GM19372 (cell line): ENCODE measurements around the gene CCDC187.

ENCODE experiments used
- ATAC-seq: cut with Tn5 transposase; IDR thresholded peaks from one replicate; pipeline ENCODE4 v1.9.1; 2021; ENCODE audit warnings: mild to moderate bottlenecking, low read depth, moderate library complexity; ENCODE audit not compliant: unreplicated experiment

CCDC187 gene

DNA sequence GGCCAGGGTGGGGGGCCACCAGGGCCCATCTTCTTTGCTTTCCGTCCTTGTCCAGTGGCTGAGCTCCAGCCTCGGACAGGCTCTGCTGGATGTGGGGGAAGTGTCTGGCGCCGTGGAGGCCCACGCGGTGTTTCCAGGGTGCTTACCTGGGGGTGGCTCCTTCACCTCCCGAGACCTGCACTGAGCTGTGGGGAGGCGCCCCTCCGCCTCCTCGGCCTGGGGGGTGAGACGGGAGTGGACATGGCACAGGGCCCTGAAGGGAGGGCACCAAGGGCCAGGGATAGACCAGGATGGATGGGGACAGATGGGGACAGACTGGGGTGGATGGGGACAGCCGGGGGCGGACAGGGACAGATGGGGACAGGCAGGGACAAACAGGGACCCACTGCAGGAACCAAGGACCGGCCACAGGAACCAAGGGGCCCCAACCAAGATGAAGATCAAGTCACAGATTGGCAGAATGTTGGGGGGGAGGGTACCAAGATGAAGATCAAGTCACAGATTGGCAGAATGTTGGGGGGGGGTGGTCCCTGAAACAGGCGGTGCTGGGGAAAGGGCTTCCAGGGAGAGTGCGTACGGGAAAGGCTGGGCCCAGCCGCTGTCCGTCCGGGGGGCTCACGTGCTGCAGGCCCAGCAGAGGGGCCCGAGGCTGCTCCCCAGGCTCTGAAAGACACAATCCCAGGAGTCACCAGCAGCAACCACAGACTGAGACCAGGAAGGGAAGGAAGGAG, 44.9 kb downstream of the CCDC187 start:
- ATAC-seq, result no peak

- ATAC-seq, result no peak
Observed at GRCh38 chr9:136258299-136258625, 45.6 kb downstream of the CCDC187 start.

DNA sequence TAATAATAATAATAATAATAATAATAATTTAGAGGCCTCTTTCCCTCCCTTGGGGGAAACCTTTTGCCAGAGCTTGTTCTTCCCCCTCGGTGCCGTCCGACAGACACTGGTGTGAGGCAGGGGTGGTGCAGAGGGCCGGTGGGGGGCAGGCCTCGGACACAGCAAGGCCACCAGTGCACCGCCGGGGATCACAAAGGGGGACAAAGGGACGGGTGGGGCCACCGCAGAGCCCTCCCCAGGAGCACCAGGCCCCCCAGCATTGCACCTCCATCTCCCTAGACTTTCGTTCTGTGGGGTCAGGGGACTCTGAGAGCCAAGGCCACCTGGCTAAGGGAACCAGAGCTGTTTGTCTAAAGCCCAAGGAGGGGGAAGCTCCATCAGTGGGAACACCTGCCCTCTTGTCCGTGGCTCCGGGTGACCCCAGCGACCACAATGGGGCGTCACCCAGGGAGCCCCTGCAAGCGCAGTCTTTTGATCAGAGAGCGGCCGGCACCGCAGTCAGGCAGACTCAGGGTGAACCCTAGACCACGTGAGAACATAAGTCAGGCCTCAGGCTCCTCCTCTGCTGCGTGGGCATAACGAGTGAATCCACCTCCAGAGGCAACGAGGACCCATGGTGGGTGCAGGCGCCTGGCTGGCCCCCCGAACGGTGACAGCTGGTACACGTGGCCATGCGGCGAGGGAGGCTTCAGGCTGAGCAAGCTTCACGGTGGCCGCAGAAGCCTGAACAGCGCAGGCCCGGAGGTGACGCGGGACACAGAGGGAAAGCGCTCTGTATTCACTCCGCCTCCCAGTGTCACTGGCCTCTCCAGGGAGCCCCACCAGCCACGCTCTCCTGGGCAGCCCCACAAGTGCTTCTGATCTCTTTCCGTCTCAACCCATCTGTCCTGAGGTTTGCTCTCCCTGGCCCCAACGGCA, 46.3 kb downstream of the CCDC187 start:
- no peak for ATAC-seq

DNA sequence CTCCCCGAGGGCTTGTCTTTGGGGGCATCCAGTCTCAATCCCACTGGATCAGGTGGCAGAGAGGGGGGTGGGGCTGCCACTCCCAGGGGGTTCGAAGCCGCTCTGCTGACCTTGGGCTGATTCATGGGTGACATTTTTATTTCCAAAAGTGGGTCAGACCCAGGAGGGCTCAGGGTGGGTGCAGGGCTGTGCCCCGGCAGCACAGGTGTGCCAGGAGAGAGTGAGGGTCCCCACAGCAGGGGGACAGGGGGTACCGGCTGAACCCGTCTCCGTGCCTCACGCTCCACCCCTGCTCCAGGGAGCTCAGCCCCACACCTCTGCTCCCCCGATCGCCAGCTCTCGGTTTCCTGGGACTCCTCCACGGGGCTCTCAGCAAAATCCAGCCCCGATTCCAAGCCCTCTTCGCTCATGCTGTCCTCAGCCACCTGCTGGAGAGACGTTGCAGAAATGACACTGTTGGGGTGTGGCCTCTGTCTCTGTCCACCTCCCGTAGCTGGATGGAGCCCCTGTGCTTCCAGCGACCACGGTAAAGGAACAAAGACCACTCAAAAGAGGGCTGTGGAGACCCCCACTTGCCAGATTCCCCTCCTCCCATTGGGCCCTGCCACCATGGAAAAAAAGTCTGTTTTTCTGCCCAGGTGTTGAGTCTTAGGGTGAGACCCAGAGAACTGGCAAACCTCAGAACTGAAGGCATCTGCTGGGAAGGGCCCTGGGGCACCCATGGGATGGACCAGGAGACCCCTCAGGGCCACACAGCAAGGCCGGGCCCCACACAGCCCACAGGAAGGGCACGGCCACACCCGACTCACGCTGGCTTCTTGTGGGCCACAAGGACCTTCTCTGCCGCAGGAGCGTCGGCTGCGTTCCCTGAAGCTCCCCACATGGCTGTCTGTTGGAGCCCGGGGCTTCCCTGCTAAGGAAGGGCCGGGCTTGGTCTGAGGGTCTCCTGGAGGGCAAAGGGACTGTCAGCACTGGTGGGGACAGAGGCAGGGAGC, 47.7 kb downstream of the CCDC187 start:
- no peak for ATAC-seq

GRCh38 chr9:136255166-136255538, 48.7 kb downstream of the CCDC187 start:
- no peak for ATAC-seq

- ATAC-seq, result no peak
Observed at GRCh38 chr9:136254381-136255165, 49.3 kb downstream of the CCDC187 start.

- ATAC-seq, result no peak
Observed at GRCh38 chr9:136253246-136254130, 50.4 kb downstream of the CCDC187 start.

DNA sequence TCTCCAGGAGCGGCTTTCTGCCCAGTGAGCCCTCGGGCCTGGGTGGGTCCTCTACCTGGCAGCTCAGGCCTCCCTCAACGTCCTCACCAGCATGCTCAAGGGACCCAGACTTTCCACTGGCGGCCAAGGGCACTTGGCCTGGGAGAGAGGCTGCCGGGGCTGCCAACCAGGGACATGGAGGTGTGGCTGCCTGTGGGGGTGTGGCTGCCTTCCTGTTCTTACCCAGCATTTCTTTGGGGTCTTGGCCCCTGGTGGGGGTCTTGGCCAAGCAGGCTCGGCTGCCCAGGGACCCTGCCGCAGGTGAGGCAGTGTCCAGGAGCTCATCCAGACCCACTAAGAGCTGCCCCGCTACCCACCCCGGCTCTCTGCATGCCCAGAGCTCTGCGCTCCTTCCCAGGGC, 51.0 kb downstream of the CCDC187 start:
- ATAC-seq, result no peak

DNA sequence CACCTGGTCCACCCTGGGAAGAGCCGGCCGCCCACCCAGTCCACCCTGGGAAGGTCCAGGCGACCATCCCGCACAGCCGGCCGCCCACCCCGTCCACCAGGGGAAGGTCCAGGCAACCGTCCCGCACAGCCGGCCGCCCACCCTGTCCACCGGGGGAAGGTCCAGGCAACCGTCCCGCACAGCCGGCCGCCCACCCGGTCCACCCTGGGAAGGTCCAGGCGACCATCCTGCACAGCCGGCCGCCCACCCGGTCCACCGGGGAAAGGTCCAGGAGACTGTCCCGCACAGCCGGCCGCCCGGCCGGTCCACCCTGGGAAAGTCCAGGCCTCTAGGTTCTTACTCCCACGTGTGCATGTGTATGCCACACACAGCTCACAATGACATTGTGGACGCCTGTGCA, 51.6 kb downstream of the CCDC187 start:
- ATAC-seq, result no peak

DNA sequence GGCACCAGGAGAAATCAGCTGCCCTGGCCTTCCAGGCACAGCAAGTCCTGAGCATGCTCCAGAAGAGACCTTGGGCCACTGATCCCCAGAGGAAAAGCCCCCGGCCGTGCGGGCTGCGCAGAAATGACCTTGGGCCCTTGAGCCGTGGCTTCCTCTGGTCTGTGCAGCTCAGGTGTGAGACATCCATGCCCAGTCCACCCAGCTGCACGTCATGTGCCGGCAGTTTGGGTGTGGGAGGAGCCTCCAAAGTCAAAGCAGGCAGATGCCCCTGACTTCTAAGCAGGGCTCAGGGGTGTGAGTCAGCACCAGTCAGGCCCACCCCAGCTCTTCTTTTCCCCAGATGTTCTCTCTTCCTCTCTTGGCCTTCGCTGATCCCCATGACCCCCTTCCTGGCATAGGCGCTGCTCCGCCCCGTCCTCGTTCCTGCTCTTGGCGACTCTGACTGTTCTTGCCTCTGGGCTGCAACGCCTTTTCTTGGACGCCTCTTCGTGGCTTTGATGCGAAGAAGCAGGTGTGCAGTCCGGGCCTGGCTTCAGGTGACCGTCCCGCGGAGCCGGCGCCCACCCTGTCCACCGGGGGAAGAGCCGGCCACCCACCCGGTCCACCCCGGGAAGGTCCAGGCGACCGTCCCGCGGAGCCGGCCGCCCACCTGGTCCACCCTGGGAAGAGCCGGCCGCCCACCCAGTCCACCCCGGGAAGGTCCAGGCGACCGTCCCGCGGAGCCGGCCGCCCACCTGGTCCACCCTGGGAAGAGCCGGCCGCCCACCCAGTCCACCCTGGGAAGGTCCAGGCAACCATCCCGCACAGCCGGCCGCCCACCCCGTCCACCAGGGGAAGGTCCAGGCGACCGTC, 52.4 kb downstream of the CCDC187 start:
- ATAC-seq, result no peak

- no peak for ATAC-seq
Observed at GRCh38 chr9:136250676-136251075, 53.2 kb downstream of the CCDC187 start.

DNA sequence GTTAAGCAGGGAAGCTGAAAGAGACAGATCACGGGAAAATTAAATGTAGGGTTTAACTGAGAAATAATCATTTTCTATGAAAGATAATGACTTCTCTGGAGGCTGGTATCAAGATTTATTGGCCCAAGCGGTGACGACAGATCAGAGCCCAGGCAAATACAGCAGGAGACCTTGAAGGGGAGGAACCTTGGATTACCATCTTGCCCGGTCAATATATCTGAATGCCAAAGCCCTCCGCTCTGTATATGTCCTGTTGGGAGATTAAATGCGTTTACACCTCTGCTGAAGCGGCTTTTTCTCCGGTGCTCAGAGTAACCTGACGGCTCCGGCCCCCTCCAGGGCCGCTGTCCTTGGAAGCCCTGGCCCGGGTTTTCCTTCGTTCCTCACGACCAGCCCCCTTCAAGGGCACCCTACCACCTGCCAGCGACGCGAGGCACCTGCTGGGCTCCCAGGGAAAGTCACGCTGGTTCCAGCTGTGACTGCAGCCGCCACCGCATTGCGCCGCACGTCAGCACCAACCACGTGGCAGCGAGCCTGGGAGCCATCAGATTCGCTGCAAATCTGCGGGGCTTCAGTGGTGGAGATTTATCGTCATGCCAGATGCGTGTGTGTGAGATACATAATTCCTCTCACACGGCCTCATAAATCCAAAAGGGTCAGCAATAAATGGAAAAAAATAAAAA, 53.9 kb downstream of the CCDC187 start:
- ATAC-seq, result no peak

- no peak for ATAC-seq
Observed at GRCh38 chr9:136248951-136249876, 54.7 kb downstream of the CCDC187 start.

DNA sequence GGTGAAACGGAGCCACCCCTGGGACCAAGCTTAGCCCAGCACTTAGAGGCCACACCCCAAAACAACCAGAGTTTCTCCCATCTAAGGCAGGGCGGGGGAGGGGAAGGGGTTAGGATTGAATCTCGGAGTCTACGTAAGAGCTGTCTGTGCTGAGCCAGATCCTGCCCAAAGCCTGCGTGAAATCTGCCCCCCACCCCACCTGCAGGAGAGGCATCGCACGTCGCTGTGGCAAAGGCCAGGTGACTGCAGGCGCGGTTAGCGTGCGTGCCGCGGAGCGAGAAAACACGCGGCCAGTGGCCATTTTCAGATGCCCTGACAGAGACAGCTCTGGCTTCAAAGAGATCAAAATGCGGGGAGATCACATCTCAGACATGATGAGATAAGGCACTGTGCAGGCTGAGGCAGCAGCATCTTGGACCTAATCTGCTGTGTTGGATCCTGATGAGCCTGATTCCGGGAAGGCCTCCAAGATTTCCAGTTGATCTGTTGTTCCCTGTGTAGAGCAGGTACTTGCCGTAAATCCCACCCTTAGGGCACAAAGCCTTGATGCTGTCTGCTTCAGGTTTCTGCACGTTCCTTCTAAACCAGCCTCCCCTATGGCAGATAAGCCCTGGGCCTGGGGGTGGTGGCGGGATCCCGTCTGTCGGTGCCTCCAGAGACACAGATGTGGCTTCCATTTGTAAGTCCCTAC, 55.8 kb downstream of the CCDC187 start:
- ATAC-seq, result no peak

DNA sequence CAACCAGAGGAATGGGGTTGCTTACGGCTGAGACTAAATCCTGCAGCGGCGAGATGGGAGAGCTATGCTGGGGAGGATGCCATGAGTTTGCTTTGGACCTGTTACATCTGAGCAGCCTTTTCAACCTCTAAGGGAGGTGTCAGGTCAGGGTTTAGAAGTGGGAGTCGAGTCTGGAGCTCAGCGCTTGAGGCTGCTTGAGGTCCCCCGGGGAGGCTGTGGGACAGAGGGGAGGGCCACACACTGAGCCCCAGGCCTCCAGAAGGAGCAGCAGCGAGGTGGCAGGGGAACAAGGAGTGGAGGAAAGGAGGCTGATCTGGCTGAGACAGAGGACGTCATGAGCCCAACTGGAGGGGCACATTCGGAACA, 56.4 kb downstream of the CCDC187 start:
- no peak for ATAC-seq
